NCI-H2029 treated with DMSO at 0.1 percent for 48 hours (cell line): ENCODE measurements around the gene NHSL1.
A peak's percentile ranks its signal among the peaks of the same experiment; 100 is the strongest.

ENCODE experiments used
- DNase-seq: peaks from one replicate; lab custom pipeline; 2025; lab: John Stamatoyannopoulos, UW

Gene NHSL1

GRCh38 chr6:138524526-138524925 is 25.2 kb upstream of the NHSL1 start:
- DNase-seq, result no peak

- DNase-seq, result no peak
These were observed 24.3 kb upstream of the NHSL1 start for GRCh38 chr6:138523347-138524210.

- no peak for DNase-seq
These were observed 23.3 kb upstream of the NHSL1 start for GRCh38 chr6:138522611-138523010.

- DNase-seq, result no peak
These were observed 22.5 kb upstream of the NHSL1 start for GRCh38 chr6:138521790-138522189.

GRCh38 chr6:138520463-138520862 is 21.2 kb upstream of the NHSL1 start:
- no peak for DNase-seq

- DNase-seq, result no peak
These were observed 18.8 kb upstream of the NHSL1 start for GRCh38 chr6:138518054-138518453.

- no peak for DNase-seq
These were observed 18.3 kb upstream of the NHSL1 start for GRCh38 chr6:138517635-138518034.

GRCh38 chr6:138515657-138516248 is 16.5 kb upstream of the NHSL1 start:
- DNase-seq, result no peak

GRCh38 chr6:138514860-138515540 is 15.7 kb upstream of the NHSL1 start:
- no peak for DNase-seq

- no peak for DNase-seq
These were observed 13.3 kb upstream of the NHSL1 start for GRCh38 chr6:138512609-138513008.

GRCh38 chr6:138510093-138510492 is 10.8 kb upstream of the NHSL1 start:
- no peak for DNase-seq

GRCh38 chr6:138509371-138509770 is 10.1 kb upstream of the NHSL1 start:
- peak; percentile 3 for DNase-seq

GRCh38 chr6:138508676-138508988 is 9.3 kb upstream of the NHSL1 start:
- DNase-seq, result no peak

GRCh38 chr6:138507977-138508675 is 8.8 kb upstream of the NHSL1 start:
- no peak for DNase-seq

GRCh38 chr6:138504764-138505689 is 5.7 kb upstream of the NHSL1 start:
- no peak for DNase-seq

- no peak for DNase-seq
These were observed 4.8 kb upstream of the NHSL1 start for GRCh38 chr6:138503881-138504680.

GRCh38 chr6:138502546-138502945 is 3.3 kb upstream of the NHSL1 start:
- DNase-seq, result no peak

GRCh38 chr6:138500867-138501446 is 1.7 kb upstream of the NHSL1 start:
- no peak for DNase-seq

GRCh38 chr6:138500045-138500665 is 861 bp upstream of the NHSL1 start:
- no peak for DNase-seq
